ENCODE measurements around the gene FSD2. TPM values are rescaled to one million over a fixed set of nuclear protein-coding genes. Genes with fewer than 3 reads are reported as not detected.
"Not testable (repeated sequence)": the region's sequence is repeated elsewhere in the genome, so short reads cannot be mapped to it uniquely, and the experiment has no call there.

FSD2 gene
- total and polyA plus RNA-seq, 5 donors = 39.1 to 117 (median 105) TPM

- DNase-seq (no peak), ATAC-seq (no peak)
- H3K4me1 ChIP-seq (ENCODE audit: control insufficient read depth, insufficient read depth, low read length) = no peaks in the 10 kb centered on the region
- no peaks in the 10 kb centered on the region for H3K9me3 ChIP-seq (ENCODE audit: control insufficient read depth, low read length)
- intact Hi-C loops (cut with DNase I) = no loop called here
- no peak overlapping the region for H3K4me3 ChIP-seq (ENCODE audit: low read length)
- no peak overlapping the region for H3K27ac ChIP-seq (ENCODE audit: low read length)
- WGBS = 86% methylated on average over 18 of the region's 18 CpGs
- H3K27me3 ChIP-seq (ENCODE audit: control insufficient read depth, insufficient read depth) = no peaks in the 10 kb centered on the region
Observed at GRCh38 chr15:82830427-82831173, 24.7 kb upstream of the FSD2 start.

GRCh38 chr15:82829234-82829633 lies 23.4 kb upstream of the FSD2 start:
- Histone ChIP-seq H3K27me3 (ENCODE audit: control insufficient read depth, insufficient read depth) (no peaks in the 10 kb centered on the region), H3K9me3 (ENCODE audit: control insufficient read depth, low read length) (no peaks in the 10 kb centered on the region), H3K4me3 (ENCODE audit: low read length) (no peak overlapping the region), H3K4me1 (ENCODE audit: control insufficient read depth, insufficient read depth, low read length) (no peaks in the 10 kb centered on the region), H3K27ac (ENCODE audit: low read length) (no peak overlapping the region)
- ATAC-seq (no peak), DNase-seq (no peak)
- intact Hi-C loops (cut with DNase I) = no loop called here
- 93% methylated on average over 4 of the region's 4 CpGs for WGBS

- Histone ChIP-seq H3K27me3 (ENCODE audit: control insufficient read depth, insufficient read depth) (no peaks in the 10 kb centered on the region), H3K27ac (ENCODE audit: low read length) (no peak overlapping the region), H3K9me3 (ENCODE audit: control insufficient read depth, low read length) (no peaks in the 10 kb centered on the region), H3K4me1 (ENCODE audit: control insufficient read depth, insufficient read depth, low read length) (no peaks in the 10 kb centered on the region), H3K4me3 (ENCODE audit: low read length) (no peak overlapping the region)
- no peak for DNase-seq
- intact Hi-C loops (cut with DNase I) = no loop called here
- ATAC-seq = no peak
- WGBS = 79% methylated on average over 1 of the region's 1 CpG
Observed at GRCh38 chr15:82828075-82828474, 22.2 kb upstream of the FSD2 start.

GRCh38 chr15:82823049-82823448 lies 17.2 kb upstream of the FSD2 start:
- Histone ChIP-seq H3K9me3 (ENCODE audit: control insufficient read depth, low read length) (no peaks in the 10 kb centered on the region), H3K4me1 (ENCODE audit: control insufficient read depth, insufficient read depth, low read length) (no peaks in the 10 kb centered on the region), H3K27ac (ENCODE audit: low read length) (no peak overlapping the region), H3K4me3 (ENCODE audit: low read length) (no peak overlapping the region), H3K27me3 (ENCODE audit: control insufficient read depth, insufficient read depth) (no peaks in the 10 kb centered on the region)
- DNase-seq (no peak), ATAC-seq (no peak)
- intact Hi-C loops (cut with DNase I) = no loop called here
- WGBS = 65% methylated on average over 5 of the region's 5 CpGs

- H3K27ac ChIP-seq (ENCODE audit: low read length); H3K27me3 ChIP-seq (ENCODE audit: control insufficient read depth, insufficient read depth); intact Hi-C loops (cut with DNase I); H3K4me1 ChIP-seq (ENCODE audit: control insufficient read depth, insufficient read depth, low read length); ATAC-seq; H3K4me3 ChIP-seq (ENCODE audit: low read length); H3K9me3 ChIP-seq (ENCODE audit: control insufficient read depth, low read length); DNase-seq: not testable (repeated sequence)
Observed at GRCh38 chr15:82821851-82822250, 16.0 kb upstream of the FSD2 start.

- WGBS = 81% methylated on average over 3 of the region's 3 CpGs
- H3K4me1 ChIP-seq (ENCODE audit: control insufficient read depth, insufficient read depth, low read length); H3K9me3 ChIP-seq (ENCODE audit: control insufficient read depth, low read length); H3K4me3 ChIP-seq (ENCODE audit: low read length); H3K27ac ChIP-seq (ENCODE audit: low read length); DNase-seq; intact Hi-C loops (cut with DNase I); ATAC-seq; H3K27me3 ChIP-seq (ENCODE audit: control insufficient read depth, insufficient read depth): not testable (repeated sequence)
Observed at GRCh38 chr15:82821396-82821795, 15.5 kb upstream of the FSD2 start.

GRCh38 chr15:82820128-82820527 lies 14.3 kb upstream of the FSD2 start:
- no peak for ATAC-seq
- intact Hi-C loops (cut with DNase I) = no loop called here
- no peak overlapping the region for H3K27ac ChIP-seq (ENCODE audit: low read length)

GRCh38 chr15:82812994-82813393 lies 7.1 kb upstream of the FSD2 start:
- ATAC-seq (no peak), DNase-seq (no peak)
- WGBS = 82% methylated on average over 4 of the region's 4 CpGs
- Histone ChIP-seq H3K4me1 (ENCODE audit: control insufficient read depth, insufficient read depth, low read length) (no peaks in the 10 kb centered on the region), H3K27me3 (ENCODE audit: control insufficient read depth, insufficient read depth) (no peaks in the 10 kb centered on the region), H3K4me3 (ENCODE audit: low read length) (no peak overlapping the region), H3K27ac (ENCODE audit: low read length) (no peak overlapping the region), H3K9me3 (ENCODE audit: control insufficient read depth, low read length) (no peaks in the 10 kb centered on the region)
- intact Hi-C loops (cut with DNase I) = loop anchor here in 1 of 4 donors (10.0 kb wide), 1 partner anchor 58 kb away; no protein-coding TSS in a partner anchor

More at GRCh38 chr15:82820128-82820527, 14.3 kb upstream of the FSD2 start:
- H3K9me3 ChIP-seq (ENCODE audit: control insufficient read depth, low read length) = no peaks in the 10 kb centered on the region
- DNase-seq = no peak
- H3K4me1 ChIP-seq (ENCODE audit: control insufficient read depth, insufficient read depth, low read length) = no peaks in the 10 kb centered on the region
- H3K27me3 ChIP-seq (ENCODE audit: control insufficient read depth, insufficient read depth) = no peaks in the 10 kb centered on the region
- no peak overlapping the region for H3K4me3 ChIP-seq (ENCODE audit: low read length)

- H3K4me1 ChIP-seq (ENCODE audit: control insufficient read depth, insufficient read depth, low read length) = no peaks in the 10 kb centered on the region
- intact Hi-C loops (cut with DNase I) = loop anchor here in 1 of 4 donors (10.0 kb wide), 1 partner anchor 56 kb away; no protein-coding TSS in a partner anchor
- peak overlapping the region; percentile 70 for H3K27ac ChIP-seq (ENCODE audit: low read length)
- ATAC-seq (no peak), DNase-seq (no peak)
- WGBS = 2% methylated on average over 6 of the region's 6 CpGs
- H3K4me3 ChIP-seq (ENCODE audit: low read length) = peak overlapping the region; percentile 77
- H3K9me3 ChIP-seq (ENCODE audit: control insufficient read depth, low read length) = no peaks in the 10 kb centered on the region
- H3K27me3 ChIP-seq (ENCODE audit: control insufficient read depth, insufficient read depth) = no peaks in the 10 kb centered on the region
Observed at GRCh38 chr15:82810890-82811426, 5.1 kb upstream of the FSD2 start.

GRCh38 chr15:82810061-82810889 lies 4.4 kb upstream of the FSD2 start:
- H3K4me3 ChIP-seq (ENCODE audit: low read length) = peak overlapping the region; percentile 77
- no peaks in the 10 kb centered on the region for H3K9me3 ChIP-seq (ENCODE audit: control insufficient read depth, low read length)
- intact Hi-C loops (cut with DNase I) = loop anchor here in 1 of 4 donors (10.0 kb wide), 1 partner anchor 55 kb away; no protein-coding TSS in a partner anchor
- ATAC-seq (peak; percentile 15 to 31), DNase-seq (peak in 2 of 3 donors; percentile 35 to 72)
- under 1% methylated on average over 81 of the region's 81 CpGs for WGBS
- H3K4me1 ChIP-seq (ENCODE audit: control insufficient read depth, insufficient read depth, low read length) = no peaks in the 10 kb centered on the region
- H3K27me3 ChIP-seq (ENCODE audit: control insufficient read depth, insufficient read depth) = no peaks in the 10 kb centered on the region
- H3K27ac ChIP-seq (ENCODE audit: low read length) = peak overlapping the region; percentile 96

Data from right cardiac atrium (tissue), 5 donors.